ENCODE measurements around the gene NAGK. TPM values are rescaled to one million over a fixed set of nuclear protein-coding genes. Genes with fewer than 3 reads are reported as not detected.

NAGK gene
- total and polyA plus RNA-seq, 9 of the 15 experiments (the other 6 are each of a cell fraction or from before 2014, with no cell fraction given), result 4.9 to 14.9 (median 10.6) TPM

DNA sequence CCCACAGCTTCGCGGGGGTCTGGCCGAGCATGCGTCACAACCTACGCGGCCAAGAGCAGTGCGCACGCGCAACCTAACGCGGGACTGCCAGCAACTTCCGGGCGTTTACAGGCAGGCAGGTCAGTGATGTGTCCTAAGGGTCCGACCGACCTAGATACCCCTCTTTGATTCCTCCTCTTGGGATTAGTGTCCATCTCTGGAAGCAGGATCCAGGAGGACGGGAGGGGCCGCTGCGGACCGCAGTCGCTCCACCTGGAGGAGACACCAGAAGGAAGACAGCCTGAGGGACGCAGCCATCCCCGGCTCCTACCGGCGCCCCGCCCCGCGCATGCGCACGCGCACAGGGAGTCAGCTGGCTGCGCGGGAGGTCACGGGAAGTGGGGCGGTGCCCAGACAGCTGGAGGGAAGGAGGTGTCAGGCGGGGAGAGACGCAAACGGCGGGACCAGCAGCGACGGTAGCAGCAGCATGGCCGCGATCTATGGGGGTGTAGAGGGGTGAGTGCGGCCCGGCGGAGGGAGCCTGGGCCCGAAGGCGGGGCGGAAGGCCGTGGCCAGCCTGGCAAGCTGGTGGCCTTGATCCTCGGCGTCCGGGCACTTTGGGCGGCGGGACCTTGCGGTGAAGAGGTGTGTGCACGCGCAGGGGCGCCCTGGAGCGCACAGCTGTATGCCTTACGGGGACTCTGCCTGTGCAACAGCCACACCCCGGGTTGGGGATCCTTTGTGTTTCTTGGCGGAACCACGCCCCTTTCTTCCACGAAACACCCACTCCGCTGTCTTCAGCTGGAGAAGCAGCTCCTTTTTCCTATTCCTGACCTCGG is at the start of gene NAGK (continued):
- TF ChIP-seq, protein P1, sequence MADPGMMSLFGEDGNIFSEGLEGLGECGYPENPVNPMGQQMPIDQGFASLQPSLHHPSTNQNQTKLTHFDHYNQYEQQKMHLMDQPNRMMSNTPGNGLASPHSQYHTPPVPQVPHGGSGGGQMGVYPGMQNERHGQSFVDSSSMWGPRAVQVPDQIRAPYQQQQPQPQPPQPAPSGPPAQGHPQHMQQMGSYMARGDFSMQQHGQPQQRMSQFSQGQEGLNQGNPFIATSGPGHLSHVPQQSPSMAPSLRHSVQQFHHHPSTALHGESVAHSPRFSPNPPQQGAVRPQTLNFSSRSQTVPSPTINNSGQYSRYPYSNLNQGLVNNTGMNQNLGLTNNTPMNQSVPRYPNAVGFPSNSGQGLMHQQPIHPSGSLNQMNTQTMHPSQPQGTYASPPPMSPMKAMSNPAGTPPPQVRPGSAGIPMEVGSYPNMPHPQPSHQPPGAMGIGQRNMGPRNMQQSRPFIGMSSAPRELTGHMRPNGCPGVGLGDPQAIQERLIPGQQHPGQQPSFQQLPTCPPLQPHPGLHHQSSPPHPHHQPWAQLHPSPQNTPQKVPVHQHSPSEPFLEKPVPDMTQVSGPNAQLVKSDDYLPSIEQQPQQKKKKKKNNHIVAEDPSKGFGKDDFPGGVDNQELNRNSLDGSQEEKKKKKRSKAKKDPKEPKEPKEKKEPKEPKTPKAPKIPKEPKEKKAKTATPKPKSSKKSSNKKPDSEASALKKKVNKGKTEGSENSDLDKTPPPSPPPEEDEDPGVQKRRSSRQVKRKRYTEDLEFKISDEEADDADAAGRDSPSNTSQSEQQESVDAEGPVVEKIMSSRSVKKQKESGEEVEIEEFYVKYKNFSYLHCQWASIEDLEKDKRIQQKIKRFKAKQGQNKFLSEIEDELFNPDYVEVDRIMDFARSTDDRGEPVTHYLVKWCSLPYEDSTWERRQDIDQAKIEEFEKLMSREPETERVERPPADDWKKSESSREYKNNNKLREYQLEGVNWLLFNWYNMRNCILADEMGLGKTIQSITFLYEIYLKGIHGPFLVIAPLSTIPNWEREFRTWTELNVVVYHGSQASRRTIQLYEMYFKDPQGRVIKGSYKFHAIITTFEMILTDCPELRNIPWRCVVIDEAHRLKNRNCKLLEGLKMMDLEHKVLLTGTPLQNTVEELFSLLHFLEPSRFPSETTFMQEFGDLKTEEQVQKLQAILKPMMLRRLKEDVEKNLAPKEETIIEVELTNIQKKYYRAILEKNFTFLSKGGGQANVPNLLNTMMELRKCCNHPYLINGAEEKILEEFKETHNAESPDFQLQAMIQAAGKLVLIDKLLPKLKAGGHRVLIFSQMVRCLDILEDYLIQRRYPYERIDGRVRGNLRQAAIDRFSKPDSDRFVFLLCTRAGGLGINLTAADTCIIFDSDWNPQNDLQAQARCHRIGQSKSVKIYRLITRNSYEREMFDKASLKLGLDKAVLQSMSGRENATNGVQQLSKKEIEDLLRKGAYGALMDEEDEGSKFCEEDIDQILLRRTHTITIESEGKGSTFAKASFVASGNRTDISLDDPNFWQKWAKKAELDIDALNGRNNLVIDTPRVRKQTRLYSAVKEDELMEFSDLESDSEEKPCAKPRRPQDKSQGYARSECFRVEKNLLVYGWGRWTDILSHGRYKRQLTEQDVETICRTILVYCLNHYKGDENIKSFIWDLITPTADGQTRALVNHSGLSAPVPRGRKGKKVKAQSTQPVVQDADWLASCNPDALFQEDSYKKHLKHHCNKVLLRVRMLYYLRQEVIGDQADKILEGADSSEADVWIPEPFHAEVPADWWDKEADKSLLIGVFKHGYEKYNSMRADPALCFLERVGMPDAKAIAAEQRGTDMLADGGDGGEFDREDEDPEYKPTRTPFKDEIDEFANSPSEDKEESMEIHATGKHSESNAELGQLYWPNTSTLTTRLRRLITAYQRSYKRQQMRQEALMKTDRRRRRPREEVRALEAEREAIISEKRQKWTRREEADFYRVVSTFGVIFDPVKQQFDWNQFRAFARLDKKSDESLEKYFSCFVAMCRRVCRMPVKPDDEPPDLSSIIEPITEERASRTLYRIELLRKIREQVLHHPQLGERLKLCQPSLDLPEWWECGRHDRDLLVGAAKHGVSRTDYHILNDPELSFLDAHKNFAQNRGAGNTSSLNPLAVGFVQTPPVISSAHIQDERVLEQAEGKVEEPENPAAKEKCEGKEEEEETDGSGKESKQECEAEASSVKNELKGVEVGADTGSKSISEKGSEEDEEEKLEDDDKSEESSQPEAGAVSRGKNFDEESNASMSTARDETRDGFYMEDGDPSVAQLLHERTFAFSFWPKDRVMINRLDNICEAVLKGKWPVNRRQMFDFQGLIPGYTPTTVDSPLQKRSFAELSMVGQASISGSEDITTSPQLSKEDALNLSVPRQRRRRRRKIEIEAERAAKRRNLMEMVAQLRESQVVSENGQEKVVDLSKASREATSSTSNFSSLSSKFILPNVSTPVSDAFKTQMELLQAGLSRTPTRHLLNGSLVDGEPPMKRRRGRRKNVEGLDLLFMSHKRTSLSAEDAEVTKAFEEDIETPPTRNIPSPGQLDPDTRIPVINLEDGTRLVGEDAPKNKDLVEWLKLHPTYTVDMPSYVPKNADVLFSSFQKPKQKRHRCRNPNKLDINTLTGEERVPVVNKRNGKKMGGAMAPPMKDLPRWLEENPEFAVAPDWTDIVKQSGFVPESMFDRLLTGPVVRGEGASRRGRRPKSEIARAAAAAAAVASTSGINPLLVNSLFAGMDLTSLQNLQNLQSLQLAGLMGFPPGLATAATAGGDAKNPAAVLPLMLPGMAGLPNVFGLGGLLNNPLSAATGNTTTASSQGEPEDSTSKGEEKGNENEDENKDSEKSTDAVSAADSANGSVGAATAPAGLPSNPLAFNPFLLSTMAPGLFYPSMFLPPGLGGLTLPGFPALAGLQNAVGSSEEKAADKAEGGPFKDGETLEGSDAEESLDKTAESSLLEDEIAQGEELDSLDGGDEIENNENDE (IDR thresholded peaks at IDR 0.05; ENCODE audit: low read depth, low read length), result no peak
- TF ChIP-seq, protein P2, sequence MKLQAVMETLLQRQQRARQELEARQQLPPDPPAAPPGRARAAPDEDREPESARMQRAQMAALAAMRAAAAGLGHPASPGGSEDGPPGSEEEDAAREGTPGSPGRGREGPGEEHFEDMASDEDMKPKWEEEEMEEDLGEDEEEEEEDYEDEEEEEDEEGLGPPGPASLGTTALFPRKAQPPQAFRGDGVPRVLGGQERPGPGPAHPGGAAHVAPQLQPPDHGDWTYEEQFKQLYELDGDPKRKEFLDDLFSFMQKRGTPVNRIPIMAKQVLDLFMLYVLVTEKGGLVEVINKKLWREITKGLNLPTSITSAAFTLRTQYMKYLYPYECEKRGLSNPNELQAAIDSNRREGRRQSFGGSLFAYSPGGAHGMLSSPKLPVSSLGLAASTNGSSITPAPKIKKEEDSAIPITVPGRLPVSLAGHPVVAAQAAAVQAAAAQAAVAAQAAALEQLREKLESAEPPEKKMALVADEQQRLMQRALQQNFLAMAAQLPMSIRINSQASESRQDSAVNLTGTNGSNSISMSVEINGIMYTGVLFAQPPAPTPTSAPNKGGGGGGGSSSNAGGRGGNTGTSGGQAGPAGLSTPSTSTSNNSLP (IDR thresholded peaks at IDR 0.05; ENCODE audit: borderline replicate concordance, low read depth, low read length), result no peak
- TF ChIP-seq ZNF76 (CRISPR knock-in tag; IDR thresholded peaks at IDR 0.05; ENCODE audit: borderline replicate concordance), result no peak
- TF ChIP-seq RBM15 (IDR thresholded peaks at IDR 0.05; ENCODE audit: insufficient read depth, low read length), result no peak
- TF ChIP-seq KAT8 (IDR thresholded peaks at IDR 0.05; ENCODE audit: low read depth), result no peak
- TF ChIP-seq, protein P3, sequence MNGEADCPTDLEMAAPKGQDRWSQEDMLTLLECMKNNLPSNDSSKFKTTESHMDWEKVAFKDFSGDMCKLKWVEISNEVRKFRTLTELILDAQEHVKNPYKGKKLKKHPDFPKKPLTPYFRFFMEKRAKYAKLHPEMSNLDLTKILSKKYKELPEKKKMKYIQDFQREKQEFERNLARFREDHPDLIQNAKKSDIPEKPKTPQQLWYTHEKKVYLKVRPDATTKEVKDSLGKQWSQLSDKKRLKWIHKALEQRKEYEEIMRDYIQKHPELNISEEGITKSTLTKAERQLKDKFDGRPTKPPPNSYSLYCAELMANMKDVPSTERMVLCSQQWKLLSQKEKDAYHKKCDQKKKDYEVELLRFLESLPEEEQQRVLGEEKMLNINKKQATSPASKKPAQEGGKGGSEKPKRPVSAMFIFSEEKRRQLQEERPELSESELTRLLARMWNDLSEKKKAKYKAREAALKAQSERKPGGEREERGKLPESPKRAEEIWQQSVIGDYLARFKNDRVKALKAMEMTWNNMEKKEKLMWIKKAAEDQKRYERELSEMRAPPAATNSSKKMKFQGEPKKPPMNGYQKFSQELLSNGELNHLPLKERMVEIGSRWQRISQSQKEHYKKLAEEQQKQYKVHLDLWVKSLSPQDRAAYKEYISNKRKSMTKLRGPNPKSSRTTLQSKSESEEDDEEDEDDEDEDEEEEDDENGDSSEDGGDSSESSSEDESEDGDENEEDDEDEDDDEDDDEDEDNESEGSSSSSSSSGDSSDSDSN (IDR thresholded peaks at IDR 0.05; ENCODE audit: borderline replicate concordance in 1 of 2, low read depth in 2 of 2, low read length in 2 of 2), result no peak; a peak in 1 of 4 replicates
- TF ChIP-seq, protein P4, sequence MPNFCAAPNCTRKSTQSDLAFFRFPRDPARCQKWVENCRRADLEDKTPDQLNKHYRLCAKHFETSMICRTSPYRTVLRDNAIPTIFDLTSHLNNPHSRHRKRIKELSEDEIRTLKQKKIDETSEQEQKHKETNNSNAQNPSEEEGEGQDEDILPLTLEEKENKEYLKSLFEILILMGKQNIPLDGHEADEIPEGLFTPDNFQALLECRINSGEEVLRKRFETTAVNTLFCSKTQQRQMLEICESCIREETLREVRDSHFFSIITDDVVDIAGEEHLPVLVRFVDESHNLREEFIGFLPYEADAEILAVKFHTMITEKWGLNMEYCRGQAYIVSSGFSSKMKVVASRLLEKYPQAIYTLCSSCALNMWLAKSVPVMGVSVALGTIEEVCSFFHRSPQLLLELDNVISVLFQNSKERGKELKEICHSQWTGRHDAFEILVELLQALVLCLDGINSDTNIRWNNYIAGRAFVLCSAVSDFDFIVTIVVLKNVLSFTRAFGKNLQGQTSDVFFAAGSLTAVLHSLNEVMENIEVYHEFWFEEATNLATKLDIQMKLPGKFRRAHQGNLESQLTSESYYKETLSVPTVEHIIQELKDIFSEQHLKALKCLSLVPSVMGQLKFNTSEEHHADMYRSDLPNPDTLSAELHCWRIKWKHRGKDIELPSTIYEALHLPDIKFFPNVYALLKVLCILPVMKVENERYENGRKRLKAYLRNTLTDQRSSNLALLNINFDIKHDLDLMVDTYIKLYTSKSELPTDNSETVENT (CRISPR knock-in tag; IDR thresholded peaks at IDR 0.05), result peak; percentile 79

All from K562 (cell line).